Stimulated activated CD4-positive, alpha-beta T cell treated with anti-CD3 and anti-CD28 coated beads, TNF-alpha, amount 100 ng/mL, for 48 hours (primary cell): Measurements from ENCODE around the gene PDE3B.
A peak's percentile ranks its signal among the peaks of the same experiment; 100 is the strongest.
"Not testable (repeated sequence)": the region's sequence is repeated elsewhere in the genome, so short reads cannot be mapped to it uniquely, and the experiment has no call there.

ENCODE experiments used
- DNase-seq, 3 donors: peaks; one replicate each; pipeline ENCODE4 v3.0.0-alpha.2; 2020; ENCODE audit warnings: low read depth in 3 of 3

Gene PDE3B

GRCh38 chr11:14641801-14642200, 1.8 kb upstream of the PDE3B start:
- DNase-seq: no peak

GRCh38 chr11:14642453-14642852, 1.2 kb upstream of the PDE3B start:
- no peak for DNase-seq

- DNase-seq: no peak
Observed at GRCh38 chr11:14642873-14643696, 519 bp upstream of the PDE3B start.

- DNase-seq: peak; percentile 8 to 33 (median 10)
Observed at GRCh38 chr11:14644226-14645014, 816 bp downstream of the PDE3B start.

GRCh38 chr11:14645015-14645912, 1.7 kb downstream of the PDE3B start:
- peak in 1 of 3 donors; percentile 1 for DNase-seq

- DNase-seq: no peak
Observed at GRCh38 chr11:14645985-14646900, 2.6 kb downstream of the PDE3B start.

- no peak for DNase-seq
Observed at GRCh38 chr11:14650064-14650463, 6.5 kb downstream of the PDE3B start.

- no peak for DNase-seq
Observed at GRCh38 chr11:14653090-14653489, 9.5 kb downstream of the PDE3B start.

GRCh38 chr11:14655435-14655834, 11.8 kb downstream of the PDE3B start:
- DNase-seq: no peak

GRCh38 chr11:14656536-14657457, 13.2 kb downstream of the PDE3B start:
- DNase-seq: no peak

GRCh38 chr11:14657841-14658240, 14.2 kb downstream of the PDE3B start:
- DNase-seq: no peak

GRCh38 chr11:14664926-14665325, 21.3 kb downstream of the PDE3B start:
- DNase-seq: not testable (repeated sequence)

- not testable (repeated sequence) for DNase-seq
Observed at GRCh38 chr11:14667329-14667728, 23.7 kb downstream of the PDE3B start.

- no peak for DNase-seq
Observed at GRCh38 chr11:14668731-14669301, 25.2 kb downstream of the PDE3B start.

- DNase-seq: no peak
Observed at GRCh38 chr11:14669499-14669898, 25.9 kb downstream of the PDE3B start.

GRCh38 chr11:14669958-14670357, 26.4 kb downstream of the PDE3B start:
- no peak for DNase-seq

GRCh38 chr11:14672635-14673034, 29.0 kb downstream of the PDE3B start:
- DNase-seq: no peak

GRCh38 chr11:14673421-14673820, 29.8 kb downstream of the PDE3B start:
- no peak for DNase-seq

GRCh38 chr11:14673824-14674405, 30.3 kb downstream of the PDE3B start:
- DNase-seq: no peak
